Superior temporal gyrus (tissue), 1 donor: ENCODE measurements around the gene CFTR.

Experiments used
- DNase-seq: peaks from one replicate; pipeline ENCODE4 v3.0.0-alpha.2; 2016; ENCODE audit errors: extremely low spot score

Gene CFTR

GRCh38 chr7:117648203-117648866 is 168.5 kb downstream of the CFTR start:
- DNase-seq = no peak

DNA sequence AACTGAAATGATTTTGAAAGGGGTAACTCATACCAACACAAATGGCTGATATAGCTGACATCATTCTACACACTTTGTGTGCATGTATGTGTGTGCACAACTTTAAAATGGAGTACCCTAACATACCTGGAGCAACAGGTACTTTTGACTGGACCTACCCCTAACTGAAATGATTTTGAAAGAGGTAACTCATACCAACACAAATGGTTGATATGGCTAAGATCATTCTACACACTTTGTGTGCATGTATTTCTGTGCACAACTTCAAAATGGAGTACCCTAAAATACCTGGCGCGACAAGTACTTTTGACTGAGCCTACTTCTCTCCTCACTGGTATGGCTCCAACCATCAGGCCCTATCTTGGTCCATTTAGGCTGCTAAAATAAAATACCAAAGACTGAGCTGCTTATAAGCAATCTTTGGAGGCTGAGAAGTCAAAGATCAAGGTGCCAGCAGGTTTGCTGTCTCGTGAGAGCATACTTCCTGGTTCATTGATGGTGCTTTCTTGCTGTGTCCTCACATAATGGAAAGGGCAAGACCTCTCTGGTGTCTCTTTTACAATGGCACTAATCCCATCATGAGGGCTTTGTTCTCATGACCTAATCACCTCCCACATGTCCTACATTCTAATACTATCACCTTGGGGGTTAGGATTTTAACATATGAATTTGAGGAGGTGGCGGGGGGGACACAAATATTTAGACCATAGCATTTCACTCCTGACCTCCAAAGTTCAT is 173.3 kb downstream of the CFTR start:
- no peak for DNase-seq

- DNase-seq = no peak
Observed at GRCh38 chr7:117654780-117655179, 175.0 kb downstream of the CFTR start.

GRCh38 chr7:117656806-117657205 is 177.0 kb downstream of the CFTR start:
- DNase-seq = no peak

GRCh38 chr7:117659531-117660011 is 179.7 kb downstream of the CFTR start:
- no peak for DNase-seq

DNA sequence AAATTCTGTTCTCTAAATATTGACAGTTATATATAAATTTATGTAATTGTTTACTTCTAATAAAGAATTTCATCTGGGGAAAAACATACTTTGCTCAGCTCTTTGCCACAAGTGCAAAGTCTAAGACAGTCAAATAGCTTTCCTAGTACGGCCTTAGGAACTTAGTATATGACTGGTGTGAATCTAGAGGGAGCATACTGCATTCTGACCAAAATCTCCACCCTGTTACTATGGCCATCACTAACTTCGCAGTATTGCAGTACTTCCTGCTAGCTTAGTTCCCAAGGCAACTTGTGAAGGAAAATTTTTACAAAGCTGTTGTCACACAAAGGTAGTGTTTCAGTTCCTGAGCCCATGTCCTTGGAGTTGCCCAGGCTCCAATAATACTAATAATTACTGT is 181.5 kb downstream of the CFTR start:
- no peak for DNase-seq

DNA sequence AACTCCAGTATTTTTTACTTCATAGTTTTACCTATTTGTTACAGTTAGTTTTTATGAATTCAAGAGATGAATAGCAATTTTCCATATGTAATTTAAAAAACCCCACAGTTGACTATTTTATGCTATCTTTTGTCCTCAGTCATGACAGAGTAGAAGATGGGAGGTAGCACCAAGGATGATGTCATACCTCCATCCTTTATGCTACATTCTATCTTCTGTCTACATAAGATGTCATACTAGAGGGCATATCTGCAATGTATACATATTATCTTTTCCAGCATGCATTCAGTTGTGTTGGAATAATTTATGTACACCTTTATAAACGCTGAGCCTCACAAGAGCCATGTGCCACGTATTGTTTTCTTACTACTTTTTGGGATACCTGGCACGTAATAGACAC is 184.2 kb downstream of the CFTR start:
- no peak for DNase-seq

DNA sequence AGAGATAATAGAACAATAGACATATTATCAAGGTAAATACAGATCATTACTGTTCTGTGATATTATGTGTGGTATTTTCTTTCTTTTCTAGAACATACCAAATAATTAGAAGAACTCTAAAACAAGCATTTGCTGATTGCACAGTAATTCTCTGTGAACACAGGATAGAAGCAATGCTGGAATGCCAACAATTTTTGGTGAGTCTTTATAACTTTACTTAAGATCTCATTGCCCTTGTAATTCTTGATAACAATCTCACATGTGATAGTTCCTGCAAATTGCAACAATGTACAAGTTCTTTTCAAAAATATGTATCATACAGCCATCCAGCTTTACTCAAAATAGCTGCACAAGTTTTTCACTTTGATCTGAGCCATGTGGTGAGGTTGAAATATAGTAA is 185.5 kb downstream of the CFTR start:
- DNase-seq = no peak

- DNase-seq = no peak
Observed at GRCh38 chr7:117666031-117666430, 186.2 kb downstream of the CFTR start.

GRCh38 chr7:117666689-117667088 is 186.9 kb downstream of the CFTR start:
- DNase-seq = no peak

DNA sequence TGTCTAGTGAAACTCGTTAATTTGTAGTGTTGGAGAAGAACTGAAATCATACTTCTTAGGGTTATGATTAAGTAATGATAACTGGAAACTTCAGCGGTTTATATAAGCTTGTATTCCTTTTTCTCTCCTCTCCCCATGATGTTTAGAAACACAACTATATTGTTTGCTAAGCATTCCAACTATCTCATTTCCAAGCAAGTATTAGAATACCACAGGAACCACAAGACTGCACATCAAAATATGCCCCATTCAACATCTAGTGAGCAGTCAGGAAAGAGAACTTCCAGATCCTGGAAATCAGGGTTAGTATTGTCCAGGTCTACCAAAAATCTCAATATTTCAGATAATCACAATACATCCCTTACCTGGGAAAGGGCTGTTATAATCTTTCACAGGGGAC is 187.6 kb downstream of the CFTR start:
- no peak for DNase-seq

DNA sequence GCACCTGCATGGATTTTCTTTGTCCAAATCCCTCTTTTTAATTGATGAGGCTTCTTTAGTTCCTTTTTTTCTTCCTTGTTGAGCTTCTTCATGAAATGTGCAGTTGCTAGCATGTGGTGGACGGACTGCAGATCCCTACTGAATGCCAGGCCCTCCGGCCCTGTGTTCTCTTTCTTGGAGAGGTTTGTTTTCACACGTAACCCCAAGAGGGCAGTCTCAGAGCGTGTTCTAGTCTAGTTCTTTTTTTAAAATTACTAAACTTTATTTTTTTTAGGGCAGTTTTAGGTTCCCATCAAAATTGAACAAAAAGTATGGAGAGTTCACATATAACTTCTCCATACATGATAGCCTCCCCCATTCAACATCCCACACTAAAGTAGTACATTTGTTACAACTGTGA is 190.0 kb downstream of the CFTR start:
- peak; percentile 48 for DNase-seq

- peak; percentile 10 for DNase-seq
Observed at GRCh38 chr7:117672453-117672852, 192.6 kb downstream of the CFTR start.

DNA sequence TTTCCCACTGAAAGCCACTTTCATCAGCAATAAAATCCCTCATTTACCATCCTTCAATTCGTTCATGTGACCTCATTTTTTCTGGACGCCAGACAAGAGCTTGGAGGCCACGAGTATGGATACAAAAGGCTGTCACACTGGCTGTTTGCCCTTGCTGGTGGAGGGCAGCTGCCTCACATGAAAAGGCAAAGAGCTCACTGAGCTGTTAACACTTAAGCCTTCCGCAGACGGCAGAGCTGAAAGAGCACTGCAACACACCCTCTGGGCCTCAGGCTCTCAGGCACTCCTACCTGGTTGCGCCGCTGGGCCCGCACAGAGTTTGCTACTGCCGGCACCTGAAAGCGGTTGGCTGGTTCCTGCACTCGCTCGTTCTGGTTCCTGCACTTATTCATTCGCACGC is 193.5 kb downstream of the CFTR start:
- DNase-seq = peak; percentile 87

DNA sequence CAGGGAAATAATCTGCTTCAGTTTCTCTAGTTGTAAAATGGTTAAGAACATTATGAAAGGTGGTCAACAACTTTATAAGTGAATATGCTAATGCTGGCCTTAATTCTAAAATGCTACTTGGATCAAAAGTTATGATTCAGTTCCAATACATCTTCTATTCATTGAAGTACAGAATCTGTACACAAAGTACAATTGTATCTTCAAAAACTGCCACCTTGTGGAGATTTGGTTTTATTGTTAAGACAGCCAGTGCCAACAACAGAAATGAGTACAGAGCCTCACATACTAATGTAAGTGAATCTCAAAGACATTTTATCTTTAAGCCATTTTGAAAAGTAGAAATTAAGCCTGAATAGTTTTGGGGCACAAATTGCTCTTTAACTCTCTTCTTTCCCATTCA is 194.0 kb downstream of the CFTR start:
- DNase-seq = peak; percentile 90

DNA sequence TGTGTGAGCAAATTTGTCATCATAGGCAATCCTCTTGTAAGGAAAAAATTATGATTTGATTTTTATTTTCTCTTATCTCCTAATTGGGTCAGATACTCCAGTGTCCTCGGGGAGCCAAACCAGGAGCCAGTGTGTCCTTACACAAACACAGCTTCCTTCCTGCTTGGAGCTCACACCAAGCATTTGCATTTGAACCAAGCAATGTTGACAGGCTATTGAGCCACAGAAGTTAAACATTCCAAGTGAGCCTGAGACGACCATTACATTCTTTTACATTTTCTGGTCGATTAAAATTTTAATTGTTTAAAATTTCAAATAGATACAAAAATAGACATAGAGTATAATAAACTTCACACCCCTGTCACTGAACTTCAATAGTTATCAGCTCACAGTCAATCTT is 194.8 kb downstream of the CFTR start:
- DNase-seq = no peak

DNA sequence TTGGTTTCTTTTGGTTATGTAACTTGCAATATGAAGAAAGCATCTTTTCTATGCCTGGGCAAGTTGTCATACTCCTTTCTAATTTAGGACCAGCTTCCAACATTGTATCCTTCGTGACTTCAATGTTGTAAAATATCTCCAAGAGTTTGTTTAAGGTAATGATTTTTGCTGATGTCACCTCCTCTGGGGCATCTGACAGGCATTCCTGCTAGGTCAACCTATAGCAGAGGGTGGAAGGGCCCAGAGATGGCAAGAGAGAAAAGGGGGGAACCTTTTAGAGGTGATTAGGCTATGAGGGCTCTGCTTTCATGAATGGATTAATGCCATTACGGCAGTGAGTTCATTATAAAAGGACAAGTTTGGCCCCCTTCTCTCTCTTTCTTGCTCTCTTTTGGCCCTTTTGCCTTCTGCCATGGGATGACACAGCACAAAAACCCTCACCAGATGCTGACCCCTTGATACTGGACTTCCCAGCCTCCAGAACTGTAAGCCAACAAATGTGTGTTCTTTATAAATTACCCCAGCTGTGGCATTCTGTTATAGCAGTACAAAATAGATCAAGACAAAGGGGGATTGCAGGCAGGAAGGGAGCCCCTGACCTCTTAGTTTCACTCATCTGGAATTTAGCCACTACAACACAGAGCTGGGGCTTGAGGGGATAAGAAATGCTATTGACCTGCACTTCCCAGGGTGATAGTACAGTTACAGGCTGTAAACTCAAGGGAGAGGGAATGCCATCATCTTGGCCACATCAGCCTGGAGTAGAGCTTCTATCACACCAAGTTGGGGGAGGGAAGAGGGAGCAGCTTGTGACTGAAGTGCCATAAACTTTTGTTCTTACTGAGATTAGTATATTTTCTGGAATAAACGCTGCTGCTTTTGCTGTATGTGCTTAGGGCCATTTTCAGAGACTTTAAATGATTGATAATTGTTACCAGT is 195.9 kb downstream of the CFTR start:
- DNase-seq = no peak

DNA sequence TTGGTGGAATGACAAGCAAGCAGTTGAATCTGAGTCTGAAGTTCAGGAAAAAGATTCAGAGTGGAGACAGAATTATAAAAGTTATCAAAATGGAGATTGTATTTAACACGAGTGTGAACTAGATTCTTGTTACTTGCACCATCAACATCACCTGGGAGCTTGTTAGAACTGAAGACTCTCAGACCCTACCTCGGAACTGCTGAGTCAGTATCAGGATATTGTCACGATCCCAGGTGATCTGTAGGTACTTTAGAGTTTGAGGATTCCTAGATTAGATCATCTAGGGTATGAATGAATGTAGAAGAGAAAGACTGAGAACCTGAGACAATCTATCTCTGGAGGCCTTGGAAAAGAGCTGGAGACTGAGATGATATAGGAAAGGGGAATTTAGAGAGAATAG is 199.3 kb downstream of the CFTR start:
- no peak for DNase-seq

DNA sequence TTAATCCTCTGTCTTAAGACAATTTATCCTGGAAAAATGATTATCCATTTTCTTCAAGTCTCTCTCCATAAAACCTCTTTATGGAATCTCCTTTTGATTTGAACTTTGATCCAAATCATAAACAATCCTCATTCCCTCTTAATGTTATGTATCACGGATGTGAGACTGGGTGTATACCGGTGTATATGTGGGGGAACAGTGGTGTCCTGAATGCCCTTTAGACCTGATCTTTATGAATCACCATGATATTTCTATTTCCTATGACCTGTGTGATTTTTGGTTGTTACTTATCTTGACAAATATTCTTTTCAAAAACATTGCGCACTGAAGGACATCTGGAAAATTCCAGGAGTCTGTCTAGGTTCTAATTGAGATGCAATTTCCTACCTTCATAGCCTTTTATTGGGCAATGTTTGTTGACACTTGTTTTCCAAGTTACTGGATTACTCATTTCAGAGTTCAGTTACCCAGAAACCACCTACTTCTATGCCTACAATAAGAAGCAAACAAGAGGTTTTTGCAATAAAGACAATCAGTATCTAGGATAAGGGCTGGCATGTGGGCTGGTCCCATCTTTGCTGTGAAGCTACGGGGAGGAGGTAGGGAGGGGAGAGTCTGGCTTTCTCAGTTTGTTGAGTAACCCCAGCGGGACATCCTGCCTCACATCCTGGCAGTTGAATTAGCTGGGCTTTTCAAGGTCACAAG is 203.0 kb downstream of the CFTR start:
- DNase-seq = no peak

GRCh38 chr7:117683430-117684175 is 203.8 kb downstream of the CFTR start:
- DNase-seq = no peak

DNA sequence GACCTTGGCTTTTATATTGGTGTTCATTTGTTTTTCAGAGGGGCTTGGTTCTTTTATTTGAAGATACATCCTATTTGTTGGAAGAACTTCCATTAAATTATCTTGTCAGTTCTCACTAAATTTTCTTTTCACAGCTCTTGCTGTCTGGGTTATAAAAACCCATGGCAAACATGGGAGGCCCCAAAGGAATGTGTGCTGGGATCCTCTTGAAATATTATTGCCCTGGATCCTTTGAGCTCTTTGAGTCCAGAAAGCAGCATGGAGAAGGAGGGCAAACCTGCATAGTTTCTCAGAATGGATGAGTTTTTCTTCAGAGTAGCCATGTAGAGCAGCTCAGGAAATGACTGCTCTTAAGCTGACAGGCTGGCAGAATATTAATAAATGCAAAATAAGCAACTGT is 206.0 kb downstream of the CFTR start:
- DNase-seq = no peak
